HG03025 (cell line): ENCODE results near the gene RCC1.
A peak's percentile ranks its signal among the peaks of the same experiment; 100 is the strongest.
"Not testable (repeated sequence)": the region's sequence is repeated elsewhere in the genome, so short reads cannot be mapped to it uniquely, and the experiment has no call there.

Experiments used
- ATAC-seq: cut with Tn5 transposase; IDR thresholded peaks from one replicate; pipeline ENCODE4 v1.9.1; 2021; ENCODE audit warnings: mild to moderate bottlenecking, moderate library complexity; ENCODE audit not compliant: unreplicated experiment, low FRiP score

The RCC1 gene

GRCh38 chr1:28505406-28506187, at the start of gene RCC1:
RCC1 (plus strand) TSS chr1:28506043; CDS start chr1:28529867, 23,824 bp downstream.
- peak; percentile 68 for ATAC-seq

- no peak for ATAC-seq
Observed at GRCh38 chr1:28456078-28456477, 49.8 kb upstream of the RCC1 start.

- no peak for ATAC-seq
Observed at GRCh38 chr1:28457678-28458077, 48.2 kb upstream of the RCC1 start.

GRCh38 chr1:28458237-28459228, 47.3 kb upstream of the RCC1 start:
- ATAC-seq = no peak

- no peak for ATAC-seq
Observed at GRCh38 chr1:28466226-28466778, 39.5 kb upstream of the RCC1 start.

- no peak for ATAC-seq
Observed at GRCh38 chr1:28470146-28470545, 35.7 kb upstream of the RCC1 start.

GRCh38 chr1:28479497-28479896, 26.3 kb upstream of the RCC1 start:
- not testable (repeated sequence) for ATAC-seq

- ATAC-seq = no peak
Observed at GRCh38 chr1:28480308-28480707, 25.5 kb upstream of the RCC1 start.

- ATAC-seq = no peak
Observed at GRCh38 chr1:28482138-28482537, 23.7 kb upstream of the RCC1 start.

GRCh38 chr1:28482702-28483101, 23.1 kb upstream of the RCC1 start:
- ATAC-seq = no peak

GRCh38 chr1:28494737-28495136, 11.1 kb upstream of the RCC1 start:
- ATAC-seq = no peak

- no peak for ATAC-seq
Observed at GRCh38 chr1:28499553-28499952, 6.3 kb upstream of the RCC1 start.

GRCh38 chr1:28501925-28502324, 3.9 kb upstream of the RCC1 start:
- no peak for ATAC-seq

- no peak for ATAC-seq
Observed at GRCh38 chr1:28503117-28503516, 2.7 kb upstream of the RCC1 start.

GRCh38 chr1:28506907-28507246, 1.0 kb downstream of the RCC1 start:
- ATAC-seq = no peak

- ATAC-seq = no peak
Observed at GRCh38 chr1:28507247-28507645, 1.4 kb downstream of the RCC1 start.

GRCh38 chr1:28507646-28508434, 2.0 kb downstream of the RCC1 start:
- ATAC-seq = no peak

GRCh38 chr1:28508435-28508754, 2.6 kb downstream of the RCC1 start:
- no peak for ATAC-seq

- ATAC-seq = no peak
Observed at GRCh38 chr1:28509705-28510272, 3.9 kb downstream of the RCC1 start.

GRCh38 chr1:28510273-28510969, 4.6 kb downstream of the RCC1 start:
- no peak for ATAC-seq
